Neural progenitor cell (in vitro differentiated cells): Measurements from ENCODE around the gene PGAM2.
A peak's percentile ranks its signal among the peaks of the same experiment; 100 is the strongest.

Source experiments
- EZH2 ChIP-seq: fragments of 200-600 bp; sonication (generic); IDR thresholded peaks from 2 replicates; pipeline ENCODE4 v1.6.1; 2017; ENCODE audit warnings: antibody characterized with exemption, mild to moderate bottlenecking, moderate library complexity
- TF ChIP-seq, protein P1 (sequence below): fragments of 200-600 bp; sonication (generic); IDR thresholded peaks from 2 replicates; pipeline ENCODE4 v1.5.1; 2017; ENCODE audit warnings: antibody characterized with exemption, mild to moderate bottlenecking

DNA sequence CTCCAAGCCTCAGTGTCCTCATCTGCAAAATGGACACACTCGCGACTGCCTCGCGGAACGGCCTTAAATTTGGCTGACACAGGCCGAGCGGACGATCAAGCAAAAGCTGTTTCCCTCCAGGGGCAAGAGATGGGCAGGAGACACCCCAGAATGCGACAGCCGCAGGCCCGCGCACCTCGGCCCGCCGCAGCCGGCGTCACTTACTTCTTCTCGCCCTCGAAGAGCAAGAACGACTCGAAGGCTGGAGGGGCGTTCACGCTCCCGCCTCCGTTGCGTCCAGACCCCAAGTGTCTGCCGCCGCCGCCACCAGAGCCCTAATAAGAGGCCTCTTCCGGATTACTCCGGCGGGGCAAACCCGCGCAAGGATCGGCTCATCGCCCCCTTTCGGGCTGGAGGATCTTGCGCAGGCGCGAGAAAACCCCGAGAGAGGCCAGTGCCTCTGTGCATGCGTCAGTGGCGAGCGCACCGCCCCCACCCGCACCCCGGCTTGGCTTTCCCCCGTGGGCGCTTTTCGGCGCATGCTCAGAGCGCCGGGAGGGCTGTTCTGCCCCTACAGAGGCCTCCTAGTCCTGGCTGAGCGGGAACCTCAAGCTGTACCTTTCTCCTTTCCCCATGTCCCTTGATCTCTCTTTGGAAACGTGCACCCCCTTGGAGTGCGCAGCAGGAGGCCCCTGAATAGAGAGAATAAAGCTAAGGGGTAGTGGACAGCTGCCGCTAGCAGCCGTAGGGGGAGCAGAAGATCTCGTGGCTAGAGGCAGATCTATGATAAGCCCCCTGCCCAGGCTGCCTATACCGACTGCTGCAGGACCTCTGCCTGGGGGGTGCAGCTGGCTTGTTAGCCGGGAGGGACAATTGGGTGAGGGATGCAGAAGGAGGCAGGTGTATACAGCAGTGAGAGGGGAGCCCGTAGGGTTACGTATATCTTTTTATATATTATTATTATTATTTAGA lies 46.2 kb downstream of the PGAM2 start:
- peak; percentile 39 for TF ChIP-seq EZH2
- TF ChIP-seq, protein P1, sequence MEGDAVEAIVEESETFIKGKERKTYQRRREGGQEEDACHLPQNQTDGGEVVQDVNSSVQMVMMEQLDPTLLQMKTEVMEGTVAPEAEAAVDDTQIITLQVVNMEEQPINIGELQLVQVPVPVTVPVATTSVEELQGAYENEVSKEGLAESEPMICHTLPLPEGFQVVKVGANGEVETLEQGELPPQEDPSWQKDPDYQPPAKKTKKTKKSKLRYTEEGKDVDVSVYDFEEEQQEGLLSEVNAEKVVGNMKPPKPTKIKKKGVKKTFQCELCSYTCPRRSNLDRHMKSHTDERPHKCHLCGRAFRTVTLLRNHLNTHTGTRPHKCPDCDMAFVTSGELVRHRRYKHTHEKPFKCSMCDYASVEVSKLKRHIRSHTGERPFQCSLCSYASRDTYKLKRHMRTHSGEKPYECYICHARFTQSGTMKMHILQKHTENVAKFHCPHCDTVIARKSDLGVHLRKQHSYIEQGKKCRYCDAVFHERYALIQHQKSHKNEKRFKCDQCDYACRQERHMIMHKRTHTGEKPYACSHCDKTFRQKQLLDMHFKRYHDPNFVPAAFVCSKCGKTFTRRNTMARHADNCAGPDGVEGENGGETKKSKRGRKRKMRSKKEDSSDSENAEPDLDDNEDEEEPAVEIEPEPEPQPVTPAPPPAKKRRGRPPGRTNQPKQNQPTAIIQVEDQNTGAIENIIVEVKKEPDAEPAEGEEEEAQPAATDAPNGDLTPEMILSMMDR = peak; percentile 76
